Caki2 (cell line): Measurements from ENCODE around the gene COL4A5. TPM values are rescaled to one million over a fixed set of nuclear protein-coding genes. Genes with fewer than 3 reads are reported as not detected.

Source experiments
- DNase-seq: peaks from one replicate; pipeline ENCODE4 v3.0.0-alpha.2; 2015; ENCODE audit warnings: low read depth
- in situ Hi-C: cut with HindIII; loops from 2 replicates; pipeline ENCODE4 v1.10.0; 2016; ENCODE audit warnings: low sequenced_read_pairs, low pct_unique_long_range_greater_than_20kb, mixed read lengths
- total RNA-seq: library from RNA; depleted of rRNA; stranded (reverse); fragments of >200 nt; shearing (Covaris generic); gene quantifications from 2 replicates; pipeline ENCODE4 v1.2.3, GENCODE V29; 2014; ENCODE audit warnings: low replicate concordance

Gene COL4A5
- total RNA-seq, 1 experiment from 2014 or later, result 1.0 TPM

- in situ Hi-C loops, result no loop called here
- DNase-seq, result no peak
These were observed 133.5 kb downstream of the COL4A5 start for GRCh38 chrX:108573136-108573535.

DNA sequence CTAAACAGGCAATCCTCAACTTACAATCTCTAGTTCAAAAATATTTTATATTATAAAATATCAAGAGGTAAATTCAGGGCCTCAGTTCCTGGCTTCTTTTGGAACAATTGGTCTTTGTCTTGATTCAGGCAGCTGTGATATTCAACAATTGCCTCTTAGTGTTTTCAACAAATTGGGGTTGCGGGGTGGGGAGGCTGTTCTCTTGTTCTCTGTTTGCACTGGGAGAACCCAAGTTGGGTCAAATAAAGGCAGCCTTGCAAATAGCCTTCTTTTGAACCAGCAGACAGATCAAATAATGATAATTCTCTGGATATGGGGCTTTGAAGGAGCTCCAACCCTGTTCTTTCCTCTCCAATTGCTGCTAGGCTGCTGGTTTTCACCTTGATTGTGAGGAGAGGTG lies 142.5 kb downstream of the COL4A5 start:
- in situ Hi-C loops, result no loop called here

GRCh38 chrX:108584617-108585211 lies 145.1 kb downstream of the COL4A5 start:
- DNase-seq, result no peak
- in situ Hi-C loops, result no loop called here

More for the DNA sequence above, 142.5 kb downstream of the COL4A5 start:
- DNase-seq, result no peak

GRCh38 chrX:108590496-108590895 lies 150.9 kb downstream of the COL4A5 start:
- no peak for DNase-seq
- in situ Hi-C loops, result no loop called here

- in situ Hi-C loops, result no loop called here
- no peak for DNase-seq
These were observed 161.6 kb downstream of the COL4A5 start for GRCh38 chrX:108601276-108601675.

DNA sequence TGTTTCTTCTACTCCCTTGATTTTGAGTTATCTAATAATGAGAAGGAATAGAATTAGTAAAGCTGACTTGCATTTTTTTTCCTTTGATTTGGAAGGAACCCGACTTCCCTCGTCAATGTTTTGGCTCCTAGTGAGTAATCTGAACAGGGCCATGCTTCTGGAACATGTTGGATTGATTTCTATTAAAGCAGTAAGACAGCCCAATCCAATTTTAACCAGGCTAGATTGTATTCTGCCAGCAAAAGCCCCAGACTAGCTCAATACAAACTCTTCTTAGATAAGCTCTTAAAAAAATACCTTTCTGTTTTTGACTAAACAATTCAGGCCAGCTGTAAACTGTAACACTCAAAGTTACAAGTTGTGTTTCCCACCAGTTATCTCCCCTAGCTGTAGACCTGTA lies 170.5 kb downstream of the COL4A5 start:
- no peak for DNase-seq
- in situ Hi-C loops, result no loop called here

- in situ Hi-C loops, result no loop called here
- no peak for DNase-seq
These were observed 175.0 kb downstream of the COL4A5 start for GRCh38 chrX:108614616-108615015.

GRCh38 chrX:108640817-108641216 lies 201.2 kb downstream of the COL4A5 start:
- in situ Hi-C loops, result no loop called here
- no peak for DNase-seq

- no peak for DNase-seq
- in situ Hi-C loops, result no loop called here
These were observed 202.1 kb downstream of the COL4A5 start for GRCh38 chrX:108641589-108642272.

GRCh38 chrX:108642273-108642628 lies 202.6 kb downstream of the COL4A5 start:
- no peak for DNase-seq
- in situ Hi-C loops, result no loop called here

GRCh38 chrX:108664701-108665100 lies 225.1 kb downstream of the COL4A5 start:
- in situ Hi-C loops, result no loop called here
- no peak for DNase-seq

DNA sequence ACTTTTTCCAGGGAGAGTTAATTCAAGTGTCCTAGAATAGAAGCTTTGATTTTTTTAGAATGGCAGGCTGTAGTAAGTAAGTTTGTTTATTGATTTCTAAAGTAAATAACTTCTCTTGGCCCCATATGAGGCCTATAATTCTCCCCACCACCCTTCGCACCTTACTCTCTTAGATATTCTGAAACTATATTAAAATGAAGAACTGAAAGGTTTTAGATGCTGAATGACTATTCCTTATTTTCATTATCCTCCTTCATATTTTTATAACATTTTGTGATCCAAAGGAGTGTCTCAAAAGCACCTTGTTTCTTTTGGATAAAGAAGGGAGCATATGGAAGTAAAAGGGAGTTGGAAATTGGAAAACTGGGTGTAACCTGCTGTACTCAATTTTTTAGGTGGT lies 226.5 kb downstream of the COL4A5 start:
- in situ Hi-C loops, result no loop called here
- no peak for DNase-seq

DNA sequence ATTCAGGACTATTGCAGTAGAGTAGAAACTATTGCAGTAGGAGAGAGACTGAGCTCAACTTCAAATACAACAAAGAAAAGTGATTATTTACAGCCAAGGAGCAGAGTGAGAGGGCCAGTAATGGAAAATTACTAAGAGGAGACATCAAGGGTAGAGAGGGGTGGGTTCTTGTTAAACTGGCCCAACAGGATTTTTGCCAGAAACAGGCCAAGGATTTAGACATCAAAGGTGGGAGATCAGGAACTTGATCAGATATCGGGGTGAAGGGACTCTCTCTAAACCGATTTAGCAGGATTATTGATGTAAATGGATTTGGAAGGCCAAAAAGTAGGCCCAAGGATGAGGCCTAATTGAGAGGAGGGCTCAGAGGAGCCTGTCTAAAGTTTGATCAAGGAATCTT lies 231.9 kb downstream of the COL4A5 start:
- in situ Hi-C loops, result no loop called here

GRCh38 chrX:108696690-108697089 lies 257.1 kb downstream of the COL4A5 start:
- in situ Hi-C loops, result no loop called here
- no peak for DNase-seq

More for the DNA sequence above, 231.9 kb downstream of the COL4A5 start:
- DNase-seq, result no peak

DNA sequence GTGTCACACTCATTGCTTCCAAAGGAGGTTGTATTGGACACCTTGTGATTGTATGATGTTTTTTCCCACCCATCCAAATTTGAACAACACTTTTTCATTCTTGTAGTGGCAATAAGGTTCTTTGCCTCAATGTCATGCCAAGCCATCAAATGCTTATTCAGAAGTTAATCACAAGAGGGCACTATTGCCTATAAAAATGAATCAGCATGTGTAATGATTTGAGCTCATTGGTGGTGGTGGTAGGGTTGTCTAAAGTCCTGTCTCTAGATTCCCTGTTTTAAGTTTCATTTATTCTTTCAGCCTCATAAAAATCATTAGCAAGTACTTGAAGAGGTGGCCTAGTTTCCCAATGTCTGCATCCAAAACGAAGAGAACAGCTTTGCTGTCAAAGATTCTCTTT lies 259.7 kb downstream of the COL4A5 start:
- DNase-seq, result peak; percentile 14
- in situ Hi-C loops, result no loop called here

GRCh38 chrX:108701633-108702032 lies 262.0 kb downstream of the COL4A5 start:
- no peak for DNase-seq
- in situ Hi-C loops, result no loop called here

- in situ Hi-C loops, result no loop called here
These were observed 262.9 kb downstream of the COL4A5 start for GRCh38 chrX:108702530-108702929.

GRCh38 chrX:108704839-108705238 lies 265.2 kb downstream of the COL4A5 start:
- DNase-seq, result no peak
- in situ Hi-C loops, result no loop called here

More at GRCh38 chrX:108702530-108702929, 262.9 kb downstream of the COL4A5 start:
- DNase-seq, result no peak

GRCh38 chrX:108712886-108713285 lies 273.2 kb downstream of the COL4A5 start:
- in situ Hi-C loops, result no loop called here
- DNase-seq, result no peak

DNA sequence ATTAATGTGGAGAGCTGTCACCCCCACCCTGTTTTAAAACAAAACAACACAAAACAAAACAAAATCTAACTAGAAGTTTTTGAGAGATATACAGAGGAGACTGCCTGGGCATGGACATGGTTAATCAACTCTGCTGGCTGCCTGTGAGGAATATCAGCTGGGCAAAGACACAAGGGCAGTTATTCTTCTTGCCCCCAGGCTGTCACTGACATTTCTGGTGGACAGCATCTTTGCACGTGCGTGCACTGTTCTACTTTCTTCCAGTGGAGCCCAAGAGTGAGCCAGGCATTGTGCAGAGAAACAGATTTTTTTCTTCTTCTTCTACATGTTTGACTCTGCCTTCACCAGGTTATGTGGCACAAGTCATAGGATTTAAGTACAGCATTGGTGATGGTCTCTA lies 282.9 kb downstream of the COL4A5 start:
- no peak for DNase-seq
- in situ Hi-C loops, result no loop called here
